Measurements from ENCODE around the gene SNX33.
A peak's percentile ranks its signal among the peaks of the same experiment; 100 is the strongest.

The SNX33 gene

GRCh38 chr15:75669191-75669878 lies 21.6 kb downstream of the SNX33 start:
- TF ChIP-seq ZNF565 (CRISPR knock-in tag; conservative IDR thresholded peaks at IDR 0.05; ENCODE audit: low read depth) = no peak
- TF ChIP-seq PPARA (CRISPR knock-in tag; IDR thresholded peaks at IDR 0.05; ENCODE audit: borderline replicate concordance) = no peak
- TF ChIP-seq ZFP3 (CRISPR knock-in tag; IDR thresholded peaks at IDR 0.05) = no peak
- no peak for TF ChIP-seq CSDC2 (CRISPR knock-in tag; IDR thresholded peaks at IDR 0.05)
- TF ChIP-seq TOX (CRISPR knock-in tag; IDR thresholded peaks at IDR 0.05; ENCODE audit: borderline replicate concordance) = no peak
- no peak for TF ChIP-seq ISL1 (CRISPR knock-in tag; IDR thresholded peaks at IDR 0.05)
- no peak for TF ChIP-seq ZFP30 (CRISPR knock-in tag; IDR thresholded peaks at IDR 0.05)
- ATAC-seq = no peak

- TF ChIP-seq RARB (CRISPR knock-in tag; IDR thresholded peaks at IDR 0.05) = no peak
- no peak for TF ChIP-seq ZNF8 (CRISPR knock-in tag; IDR thresholded peaks at IDR 0.05)
- TF ChIP-seq ZC3H10 (CRISPR knock-in tag; IDR thresholded peaks at IDR 0.05) = no peak
- TF ChIP-seq ZFP30 (CRISPR knock-in tag; IDR thresholded peaks at IDR 0.05) = no peak
- TF ChIP-seq, protein P1, sequence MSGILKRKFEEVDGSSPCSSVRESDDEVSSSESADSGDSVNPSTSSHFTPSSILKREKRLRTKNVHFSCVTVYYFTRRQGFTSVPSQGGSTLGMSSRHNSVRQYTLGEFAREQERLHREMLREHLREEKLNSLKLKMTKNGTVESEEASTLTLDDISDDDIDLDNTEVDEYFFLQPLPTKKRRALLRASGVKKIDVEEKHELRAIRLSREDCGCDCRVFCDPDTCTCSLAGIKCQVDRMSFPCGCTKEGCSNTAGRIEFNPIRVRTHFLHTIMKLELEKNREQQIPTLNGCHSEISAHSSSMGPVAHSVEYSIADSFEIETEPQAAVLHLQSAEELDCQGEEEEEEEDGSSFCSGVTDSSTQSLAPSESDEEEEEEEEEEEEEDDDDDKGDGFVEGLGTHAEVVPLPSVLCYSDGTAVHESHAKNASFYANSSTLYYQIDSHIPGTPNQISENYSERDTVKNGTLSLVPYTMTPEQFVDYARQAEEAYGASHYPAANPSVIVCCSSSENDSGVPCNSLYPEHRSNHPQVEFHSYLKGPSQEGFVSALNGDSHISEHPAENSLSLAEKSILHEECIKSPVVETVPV (CRISPR knock-in tag; IDR thresholded peaks at IDR 0.05) = no peak
- no peak for ATAC-seq
Observed at GRCh38 chr15:75669879-75670212, 22.1 kb downstream of the SNX33 start.

DNA sequence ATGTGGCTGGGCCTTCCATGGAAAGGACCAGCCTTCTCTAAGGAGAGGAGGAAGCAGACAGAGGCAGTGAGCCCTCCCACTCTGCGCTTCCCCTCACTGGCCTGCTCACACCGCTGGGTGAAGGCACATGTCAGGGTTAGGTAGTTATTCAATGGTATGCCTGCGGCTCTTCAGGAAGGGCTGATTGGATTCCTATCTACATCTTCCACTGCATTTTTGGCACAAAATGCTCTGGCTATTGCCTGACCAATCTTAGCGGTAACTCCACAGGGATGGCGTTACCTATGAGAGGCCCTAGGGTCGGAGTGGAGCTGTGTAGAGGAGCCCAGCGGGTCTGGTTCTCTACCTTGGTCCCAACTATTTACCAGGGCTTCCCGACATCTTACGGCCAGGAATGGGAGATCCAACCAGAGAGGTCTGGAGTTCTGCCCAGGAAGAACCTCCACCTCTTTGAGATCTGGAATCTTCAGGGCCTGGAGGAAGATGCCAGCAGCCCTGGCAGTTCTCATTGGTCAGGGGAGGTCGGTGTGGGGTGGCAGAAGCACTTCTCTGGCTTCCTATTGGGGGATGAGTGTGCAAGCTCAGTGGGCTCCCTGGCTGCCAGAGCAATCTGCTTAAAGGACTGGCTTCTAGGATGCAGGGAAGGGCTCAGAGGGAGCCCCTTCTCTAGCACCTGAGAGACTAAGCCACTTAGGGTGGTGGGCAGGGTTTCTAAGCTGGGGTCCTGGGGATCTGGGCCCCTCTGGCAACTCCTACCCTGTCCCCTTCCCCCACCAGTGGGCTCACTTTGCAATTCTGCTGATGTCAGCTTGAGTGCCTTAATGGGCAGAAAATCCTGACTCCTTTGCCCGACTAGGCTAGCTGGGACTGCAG lies 24.3 kb downstream of the SNX33 start:
- ATAC-seq = peak; percentile 18; the same call in 2 of the 3 replicates

GRCh38 chr15:75672646-75673425 lies 25.1 kb downstream of the SNX33 start:
- TF ChIP-seq TOX (CRISPR knock-in tag; IDR thresholded peaks at IDR 0.05; ENCODE audit: borderline replicate concordance) (no peak), ZNF8 (CRISPR knock-in tag; IDR thresholded peaks at IDR 0.05) (no peak), ARNTL (CRISPR knock-in tag; IDR thresholded peaks at IDR 0.05; ENCODE audit: borderline replicate concordance, low read depth) (no peak), ISL1 (CRISPR knock-in tag; IDR thresholded peaks at IDR 0.05) (no peak), OSR1 (CRISPR knock-in tag; IDR thresholded peaks at IDR 0.05) (no peak), TCF4 (CRISPR knock-in tag; IDR thresholded peaks at IDR 0.05; ENCODE audit: borderline replicate concordance) (no peak), ZNF70 (CRISPR knock-in tag; IDR thresholded peaks at IDR 0.05) (no peak)
- peak; percentile 50 for ATAC-seq

More for the DNA sequence above, 24.3 kb downstream of the SNX33 start:
- TF ChIP-seq CSDC2 (CRISPR knock-in tag; IDR thresholded peaks at IDR 0.05) = no peak
- TF ChIP-seq OSR1 (CRISPR knock-in tag; IDR thresholded peaks at IDR 0.05) = no peak

- ATAC-seq = peak; percentile 37
- TF ChIP-seq OSR1 (CRISPR knock-in tag; IDR thresholded peaks at IDR 0.05) (no peak), PATZ1 (CRISPR knock-in tag; IDR thresholded peaks at IDR 0.05; ENCODE audit: borderline replicate concordance) (no peak), ISL1 (CRISPR knock-in tag; IDR thresholded peaks at IDR 0.05) (no peak), TSHZ2 (CRISPR knock-in tag; IDR thresholded peaks at IDR 0.05) (no peak), CSDC2 (CRISPR knock-in tag; IDR thresholded peaks at IDR 0.05) (no peak), TOX (CRISPR knock-in tag; IDR thresholded peaks at IDR 0.05; ENCODE audit: borderline replicate concordance) (no peak), ESRRG (CRISPR knock-in tag; IDR thresholded peaks at IDR 0.05) (no peak), POU6F1 (CRISPR knock-in tag; IDR thresholded peaks at IDR 0.05; ENCODE audit: borderline replicate concordance, low read depth) (no peak), ZFP30 (CRISPR knock-in tag; IDR thresholded peaks at IDR 0.05) (no peak)
- TF ChIP-seq, protein P1 (CRISPR knock-in tag; IDR thresholded peaks at IDR 0.05) = no peak
Observed at GRCh38 chr15:75673426-75674235, 25.9 kb downstream of the SNX33 start.

Measured in SK-N-SH treated with all-trans-retinoic acid at 6 μM for 48 hours (cell line).